GM18907 (cell line): Measurements from ENCODE around the gene PLEKHG5.

Experiments
- ATAC-seq: cut with Tn5 transposase; IDR thresholded peaks from one replicate; pipeline ENCODE4 v1.9.1; 2021; ENCODE audit warnings: mild to moderate bottlenecking, moderate library complexity; ENCODE audit not compliant: unreplicated experiment

The PLEKHG5 gene

GRCh38 chr1:6491480-6491962 lies at the start of gene PLEKHG5:
TSS of gene PLEKHG5 (minus strand) at chr1:6491667. CDS start at chr1:6477571, 14,096 bp downstream.
- ATAC-seq: no peak

- ATAC-seq: no peak
These were observed 47.5 kb upstream of the PLEKHG5 start for GRCh38 chr1:6538956-6539355.

GRCh38 chr1:6536291-6536690 lies 44.8 kb upstream of the PLEKHG5 start:
- ATAC-seq: no peak

- ATAC-seq: no peak
These were observed 43.7 kb upstream of the PLEKHG5 start for GRCh38 chr1:6535214-6535613.

GRCh38 chr1:6534248-6534822 lies 42.9 kb upstream of the PLEKHG5 start:
- ATAC-seq: no peak

- ATAC-seq: no peak
These were observed 40.5 kb upstream of the PLEKHG5 start for GRCh38 chr1:6531996-6532395.

GRCh38 chr1:6530504-6531160 lies 39.2 kb upstream of the PLEKHG5 start:
- no peak for ATAC-seq

- ATAC-seq: no peak
These were observed 37.0 kb upstream of the PLEKHG5 start for GRCh38 chr1:6528492-6528891.

- no peak for ATAC-seq
These were observed 34.8 kb upstream of the PLEKHG5 start for GRCh38 chr1:6526316-6526715.

GRCh38 chr1:6523566-6523965 lies 32.1 kb upstream of the PLEKHG5 start:
- ATAC-seq: no peak

- no peak for ATAC-seq
These were observed 30.1 kb upstream of the PLEKHG5 start for GRCh38 chr1:6521536-6521935.

GRCh38 chr1:6519935-6520671 lies 28.6 kb upstream of the PLEKHG5 start:
- ATAC-seq: no peak

- no peak for ATAC-seq
These were observed 28.0 kb upstream of the PLEKHG5 start for GRCh38 chr1:6519491-6519934.

- no peak for ATAC-seq
These were observed 26.0 kb upstream of the PLEKHG5 start for GRCh38 chr1:6517435-6517851.

GRCh38 chr1:6515771-6516170 lies 24.3 kb upstream of the PLEKHG5 start:
- no peak for ATAC-seq

- no peak for ATAC-seq
These were observed 21.9 kb upstream of the PLEKHG5 start for GRCh38 chr1:6513320-6513801.

GRCh38 chr1:6512908-6513280 lies 21.4 kb upstream of the PLEKHG5 start:
- no peak for ATAC-seq

- no peak for ATAC-seq
These were observed 20.9 kb upstream of the PLEKHG5 start for GRCh38 chr1:6512245-6512907.

GRCh38 chr1:6511561-6512244 lies 20.2 kb upstream of the PLEKHG5 start:
- no peak for ATAC-seq

GRCh38 chr1:6511056-6511455 lies 19.6 kb upstream of the PLEKHG5 start:
- no peak for ATAC-seq

GRCh38 chr1:6510493-6510892 lies 19.0 kb upstream of the PLEKHG5 start:
- ATAC-seq: no peak
